Inferior parietal cortex (tissue), 1 donor: ENCODE data around the gene GATA6.

Source experiments
- DNase-seq: peaks from one replicate; pipeline ENCODE4 v3.0.0-alpha.2; 2016; ENCODE audit errors: extremely low spot score

Gene GATA6

GRCh38 chr18:22166069-22166950 lies 3.1 kb upstream of the GATA6 start:
- no peak for DNase-seq

DNA sequence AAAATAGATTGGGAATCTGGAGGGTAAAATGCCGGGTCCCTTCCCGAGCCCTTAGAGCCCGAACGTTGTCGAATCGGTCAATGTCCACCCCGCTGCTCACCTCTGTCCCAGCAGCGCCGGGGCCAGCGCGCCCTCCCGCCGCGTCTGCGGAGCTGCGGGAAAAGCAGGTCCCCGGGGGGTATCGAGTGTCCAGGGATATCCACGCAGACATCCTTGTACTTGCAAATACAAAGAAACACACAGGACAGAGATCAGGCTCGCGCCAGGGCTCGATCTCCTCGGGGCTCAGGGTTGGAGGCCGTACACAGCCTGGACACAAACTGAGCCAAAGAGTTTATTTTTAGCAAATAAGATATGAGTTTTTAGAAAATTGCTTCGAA lies 2.3 kb upstream of the GATA6 start:
- DNase-seq: no peak

GRCh38 chr18:22167471-22168241 lies 1.7 kb upstream of the GATA6 start:
- DNase-seq: no peak

- DNase-seq: no peak
Measured at GRCh38 chr18:22168360-22168921, 948 bp upstream of the GATA6 start.

- no peak for DNase-seq
Measured at GRCh38 chr18:22169889-22170420, 566 bp downstream of the GATA6 start.

- no peak for DNase-seq
Measured at GRCh38 chr18:22170421-22171257, 1.2 kb downstream of the GATA6 start.

- DNase-seq: no peak
Measured at GRCh38 chr18:22171258-22172119, 2.1 kb downstream of the GATA6 start.

GRCh38 chr18:22172120-22172582 lies 2.8 kb downstream of the GATA6 start:
- no peak for DNase-seq

DNA sequence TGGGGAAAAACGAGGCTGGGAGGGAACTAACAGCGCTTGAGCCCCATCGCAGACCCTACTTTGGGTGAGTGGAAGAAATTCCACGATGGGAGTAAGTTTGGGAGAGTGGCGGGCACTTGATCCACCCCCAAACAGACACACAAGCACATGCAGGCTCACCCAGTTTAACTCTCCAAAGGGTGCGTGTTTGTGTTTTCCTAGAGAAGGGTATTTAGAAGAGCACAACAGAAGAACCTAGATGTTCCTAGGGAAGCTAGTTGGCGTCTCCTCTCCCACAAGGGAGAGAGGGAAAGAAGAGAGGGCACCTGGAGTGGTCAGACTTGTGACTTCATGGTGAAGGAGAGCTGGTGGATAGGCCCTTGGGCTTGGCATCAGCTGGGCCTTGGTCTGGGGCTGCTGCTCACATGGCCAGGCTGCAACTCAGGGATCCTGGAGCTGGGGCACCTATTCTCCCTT lies 3.2 kb downstream of the GATA6 start:
- DNase-seq: no peak

DNA sequence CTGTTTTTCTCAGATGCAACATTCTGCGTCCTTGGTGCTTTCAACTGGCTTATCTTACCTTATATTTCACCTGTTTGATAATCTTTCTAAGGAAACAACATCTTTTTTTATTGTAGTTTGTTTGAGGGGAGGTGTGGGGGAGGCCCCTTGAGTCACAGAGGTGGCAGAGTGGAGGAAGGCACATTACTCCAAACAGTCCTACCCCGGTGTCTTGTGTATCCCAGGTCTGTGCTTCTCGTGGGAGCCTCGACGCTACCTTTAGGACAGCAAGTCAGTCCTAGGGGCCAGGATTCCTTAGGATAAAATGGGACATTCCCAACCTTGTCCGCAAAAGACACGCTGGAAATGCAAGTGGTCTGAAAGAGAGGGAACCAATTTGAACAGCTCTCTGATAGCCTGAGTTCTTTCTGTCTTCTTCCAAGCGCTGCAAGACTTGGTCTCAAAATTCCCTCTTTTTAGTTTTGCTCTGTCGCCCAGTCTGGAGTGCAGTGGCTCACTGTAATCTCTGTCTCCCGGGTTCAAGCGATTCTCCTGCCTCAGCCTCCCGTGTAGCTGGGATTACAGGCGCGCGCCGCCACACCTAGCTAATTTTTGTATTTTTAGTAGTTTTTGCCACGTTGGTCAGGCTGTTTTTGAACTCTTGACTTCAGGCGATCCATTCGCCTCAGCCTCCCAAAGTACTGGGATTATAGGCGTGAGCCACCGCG lies 4.0 kb downstream of the GATA6 start:
- DNase-seq: no peak

GRCh38 chr18:22173928-22174301 lies 4.5 kb downstream of the GATA6 start:
- DNase-seq: no peak

- DNase-seq: no peak
Measured at GRCh38 chr18:22174341-22175145, 5.2 kb downstream of the GATA6 start.

DNA sequence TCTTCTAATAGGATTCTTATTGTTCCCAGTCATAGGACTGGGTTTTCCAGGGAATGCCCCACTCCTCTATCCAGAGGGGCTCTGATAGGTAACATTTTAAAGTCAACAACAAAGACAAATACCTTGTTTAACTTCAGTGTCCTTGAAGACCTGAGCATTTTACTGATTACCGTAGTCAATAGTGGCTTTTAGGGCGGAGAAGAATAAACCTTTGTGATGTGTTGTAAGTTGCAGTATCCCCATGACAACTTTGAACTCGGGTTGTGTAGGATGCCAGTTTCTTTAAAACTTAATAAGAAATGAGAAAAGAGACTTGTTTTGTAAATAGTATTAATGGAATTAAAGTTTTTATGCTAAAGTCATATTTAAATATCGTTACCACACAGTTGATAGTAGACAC lies 6.0 kb downstream of the GATA6 start:
- DNase-seq: no peak

- DNase-seq: no peak
Measured at GRCh38 chr18:22176420-22177326, 7.3 kb downstream of the GATA6 start.

- no peak for DNase-seq
Measured at GRCh38 chr18:22177327-22177871, 8.0 kb downstream of the GATA6 start.

DNA sequence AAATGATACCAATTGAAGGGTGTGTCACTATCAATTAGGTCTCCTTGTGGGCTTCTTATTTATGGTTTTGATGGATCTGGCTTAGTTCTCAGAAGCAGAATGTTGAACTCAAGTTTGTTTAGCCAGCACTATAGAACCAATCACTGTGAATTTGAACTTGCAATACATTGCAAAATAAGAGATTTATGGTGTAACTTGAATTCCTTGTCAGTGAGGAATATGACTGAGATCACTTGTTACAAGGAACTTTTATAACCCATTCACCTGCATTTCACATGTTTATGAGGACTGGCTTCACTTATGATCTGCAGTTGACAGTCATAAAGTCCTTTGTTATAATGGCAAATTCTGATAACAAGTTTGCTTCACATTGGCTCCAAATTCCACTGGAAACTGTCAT lies 9.8 kb downstream of the GATA6 start:
- DNase-seq: no peak

- no peak for DNase-seq
Measured at GRCh38 chr18:22179631-22180030, 10.2 kb downstream of the GATA6 start.

DNA sequence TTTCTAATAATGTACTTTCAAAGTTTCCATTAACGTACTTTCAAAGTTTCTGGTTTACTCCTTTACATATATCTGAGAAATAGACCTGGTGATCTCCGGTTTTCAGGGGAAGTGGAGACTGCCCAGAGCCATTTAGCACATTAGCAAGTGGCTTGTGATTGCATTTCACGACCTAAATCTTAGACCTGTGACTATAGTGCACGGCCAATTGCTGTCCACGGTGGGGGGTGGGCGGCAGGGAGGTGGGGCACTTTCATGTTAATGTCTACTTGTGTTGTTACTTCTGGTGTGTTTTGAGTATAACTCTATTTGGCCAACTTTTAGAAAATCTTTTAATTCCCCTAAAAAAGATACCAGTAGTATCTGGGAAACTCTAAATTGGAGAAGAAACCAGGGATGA lies 11.3 kb downstream of the GATA6 start:
- no peak for DNase-seq
